GM12892 (cell line): Measurements from ENCODE around the gene CAPZB.

Source experiments
- DNase-seq: peaks from one replicate; pipeline ENCODE4 v3.0.0; 2011; ENCODE audit not compliant: insufficient read length
- FAIRE-seq: peaks from 2 replicates; lab custom pipeline; 2011; peaks lifted over from hg19 to GRCh38; lab: Jason Lieb, UNC
- POLR2A ChIP-seq: IDR thresholded peaks from 2 replicates; pipeline ENCODE4 v1.6.1; 2011; ENCODE audit warnings: low read depth, low read length, control low read depth
- POLR2AphosphoS5 ChIP-seq: IDR thresholded peaks from 2 replicates; pipeline ENCODE4 v1.6.1; 2011; ENCODE audit warnings: low read depth, low read length, control low read depth
- TAF1 ChIP-seq: IDR thresholded peaks from 2 replicates; pipeline ENCODE4 v1.6.1; 2011; ENCODE audit warnings: low read depth, mild to moderate bottlenecking, control low read depth, low read length, borderline replicate concordance

CAPZB gene

GRCh38 chr1:19418503-19418971 is 66.8 kb downstream of the CAPZB start:
- TF ChIP-seq POLR2A (no peak), TAF1 (no peak), POLR2AphosphoS5 (no peak)
- DNase-seq = no peak
- FAIRE-seq = no peak

GRCh38 chr1:19416921-19417470 is 68.3 kb downstream of the CAPZB start:
- no peak for DNase-seq
- no peak for FAIRE-seq
- no peak for TF ChIP-seq TAF1

- DNase-seq (no peak), FAIRE-seq (no peak)
- TF ChIP-seq POLR2A (no peak), TAF1 (no peak), POLR2AphosphoS5 (no peak)
Observed at GRCh38 chr1:19416145-19416544, 69.2 kb downstream of the CAPZB start.

- FAIRE-seq (no peak), DNase-seq (no peak)
- TF ChIP-seq POLR2A = no peak
- TF ChIP-seq POLR2AphosphoS5 = no peak
- no peak for TF ChIP-seq TAF1
Observed at GRCh38 chr1:19414515-19415121, 70.7 kb downstream of the CAPZB start.

- DNase-seq (no peak), FAIRE-seq (no peak)
- TF ChIP-seq POLR2AphosphoS5 = no peak
Observed at GRCh38 chr1:19413999-19414398, 71.3 kb downstream of the CAPZB start.

GRCh38 chr1:19412654-19413053 is 72.7 kb downstream of the CAPZB start:
- no peak for DNase-seq
- FAIRE-seq = no peak
- no peak for TF ChIP-seq TAF1
- no peak for TF ChIP-seq POLR2AphosphoS5
- TF ChIP-seq POLR2A = no peak

- no peak for TF ChIP-seq POLR2AphosphoS5
- TF ChIP-seq POLR2A = no peak
- TF ChIP-seq TAF1 = no peak
Observed at GRCh38 chr1:19411612-19412011, 73.7 kb downstream of the CAPZB start.

GRCh38 chr1:19410393-19410792 is 74.9 kb downstream of the CAPZB start:
- TF ChIP-seq POLR2A (no peak), TAF1 (no peak), POLR2AphosphoS5 (no peak)
- FAIRE-seq (no peak), DNase-seq (no peak)

More at GRCh38 chr1:19411612-19412011, 73.7 kb downstream of the CAPZB start:
- DNase-seq = peak; percentile 56
- FAIRE-seq = peak; percentile 60

GRCh38 chr1:19409477-19410341 is 75.6 kb downstream of the CAPZB start:
- DNase-seq = no peak
- no peak for FAIRE-seq
- TF ChIP-seq POLR2AphosphoS5 = no peak
- no peak for TF ChIP-seq TAF1

GRCh38 chr1:19407494-19408096 is 77.7 kb downstream of the CAPZB start:
- no peak for DNase-seq
- FAIRE-seq = no peak
- no peak for TF ChIP-seq POLR2A
- TF ChIP-seq POLR2AphosphoS5 = no peak

GRCh38 chr1:19406680-19407079 is 78.7 kb downstream of the CAPZB start:
- TF ChIP-seq TAF1 (no peak), POLR2AphosphoS5 (no peak), POLR2A (no peak)
- DNase-seq (no peak), FAIRE-seq (no peak)

GRCh38 chr1:19405761-19406487 is 79.4 kb downstream of the CAPZB start:
- FAIRE-seq (no peak), DNase-seq (no peak)
- TF ChIP-seq TAF1 (no peak), POLR2A (no peak), POLR2AphosphoS5 (no peak)
